Epidermal melanocyte (primary cell): ENCODE measurements around the gene PAQR8.
A peak's percentile ranks its signal among the peaks of the same experiment; 100 is the strongest.
"Not testable (repeated sequence)": the region's sequence is repeated elsewhere in the genome, so short reads cannot be mapped to it uniquely, and the experiment has no call there.

Experiments
- DNase-seq: peaks from one replicate; pipeline ENCODE4 v3.0.0; 2011; ENCODE audit warnings: low spot score; ENCODE audit not compliant: insufficient read length

PAQR8 gene

DNA sequence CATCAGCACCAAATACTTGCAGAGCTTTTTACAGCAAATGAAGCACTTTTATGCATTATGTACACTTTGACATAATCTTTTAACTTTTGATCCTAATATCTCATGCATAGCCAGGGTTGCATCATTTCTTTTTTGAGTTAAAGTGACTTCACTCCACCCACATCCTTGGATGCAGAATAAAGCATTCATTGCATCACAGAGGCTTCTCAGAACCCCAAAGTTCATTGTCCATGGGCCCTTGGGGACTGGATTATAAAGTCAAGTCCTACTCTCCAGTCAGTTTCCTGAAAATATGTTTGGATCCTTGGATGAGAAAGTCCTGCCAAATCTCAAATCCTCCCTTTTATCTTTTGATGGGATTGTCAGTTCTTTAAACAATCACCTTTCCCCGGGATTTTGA is 47.5 kb downstream of the PAQR8 start:
- no peak for DNase-seq

- no peak for DNase-seq
Observed at GRCh38 chr6:52410979-52411378, 49.0 kb downstream of the PAQR8 start.

GRCh38 chr6:52411911-52412310 is 50.0 kb downstream of the PAQR8 start:
- no peak for DNase-seq

DNA sequence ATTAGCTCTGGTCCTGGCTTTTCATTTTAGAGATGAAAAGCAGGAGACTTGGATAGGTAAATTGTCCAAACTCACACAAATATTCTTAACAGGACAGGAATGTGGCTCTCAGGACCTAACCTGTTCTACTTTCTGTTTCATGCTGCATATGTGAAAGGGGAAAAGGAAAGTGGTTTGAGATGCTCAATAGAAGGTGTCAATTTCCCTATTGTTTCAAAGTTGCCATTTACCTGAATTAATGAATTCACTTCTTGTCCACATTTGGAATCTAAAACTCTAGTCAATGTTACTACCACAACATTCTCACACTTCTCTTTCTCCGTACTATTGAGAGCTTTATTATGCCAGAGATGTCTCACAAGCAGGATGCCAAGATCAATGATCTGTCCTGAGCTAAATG is 53.4 kb downstream of the PAQR8 start:
- no peak for DNase-seq

- no peak for DNase-seq
Observed at GRCh38 chr6:52415917-52416628, 54.1 kb downstream of the PAQR8 start.

DNA sequence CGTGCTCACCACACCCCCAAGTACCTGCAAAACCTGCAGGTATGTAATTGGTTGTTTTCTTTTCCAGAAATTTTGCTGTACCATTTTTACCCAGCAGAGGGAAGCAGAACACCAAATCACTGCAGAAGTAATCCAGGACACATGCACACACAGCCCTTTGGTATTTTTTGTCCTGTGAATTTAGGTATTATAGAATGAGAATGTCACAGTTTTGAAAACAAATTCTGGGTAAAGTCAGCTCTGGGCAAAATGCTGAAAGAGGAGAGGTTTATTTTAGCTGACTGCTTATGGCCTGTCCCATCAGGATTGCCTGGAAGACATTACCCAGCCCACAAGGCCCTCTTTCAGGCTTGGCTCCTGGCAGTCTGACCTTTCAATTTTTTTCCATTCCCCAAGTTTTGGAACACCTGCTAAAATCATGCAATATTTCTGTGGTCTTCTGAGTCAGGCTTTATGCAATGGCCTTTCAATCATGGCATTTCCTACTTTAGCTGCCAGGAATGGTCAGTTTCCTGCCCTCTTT is 54.7 kb downstream of the PAQR8 start:
- DNase-seq = peak; percentile 49

DNA sequence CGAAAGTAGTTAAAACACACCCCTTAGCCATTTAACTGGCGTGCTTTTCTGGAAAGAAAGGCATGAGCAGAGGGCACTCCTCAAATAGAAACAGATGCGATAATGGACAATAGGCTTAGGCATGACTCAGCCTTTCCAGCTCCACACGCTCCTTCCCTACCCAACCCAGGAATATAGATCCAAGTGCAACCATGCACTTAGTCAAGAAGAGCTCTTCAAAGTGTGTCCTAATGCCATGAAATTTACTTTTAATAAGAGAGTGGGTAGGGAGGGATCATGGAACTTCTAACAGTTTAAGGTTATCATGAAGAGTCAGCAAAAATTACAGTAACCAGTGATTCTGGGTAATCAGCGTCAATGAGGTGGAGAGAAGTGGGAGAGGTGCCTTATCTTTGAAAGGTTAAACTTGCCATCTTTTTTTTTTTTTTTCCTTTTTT is 55.7 kb downstream of the PAQR8 start:
- DNase-seq = no peak

DNA sequence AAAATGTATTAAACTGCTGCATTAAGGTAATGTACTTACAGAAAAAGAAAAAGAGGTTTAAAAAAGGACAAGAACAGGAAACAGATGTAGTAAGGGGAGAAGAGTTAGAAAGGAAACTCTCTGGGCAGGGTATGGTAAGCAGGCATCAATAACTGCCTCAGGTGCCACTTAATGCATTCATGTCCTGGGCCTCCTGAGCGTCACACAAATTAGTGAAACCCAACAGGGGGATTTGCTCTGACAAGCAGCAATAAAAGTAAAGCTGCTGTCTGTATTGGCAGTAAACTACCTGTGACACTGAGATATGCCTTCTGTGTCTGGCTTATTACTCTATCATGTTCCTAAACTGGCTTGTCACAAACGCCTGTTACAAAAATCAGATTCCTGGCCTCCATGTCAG is 56.7 kb downstream of the PAQR8 start:
- no peak for DNase-seq

- DNase-seq = peak; percentile 68
Observed at GRCh38 chr6:52419809-52420667, 58.1 kb downstream of the PAQR8 start, which contains the start of gene EFHC1. Gene EFHC1 (plus strand): TSS chr6:52420342. CDS start chr6:52420411, 69 bp downstream.

DNA sequence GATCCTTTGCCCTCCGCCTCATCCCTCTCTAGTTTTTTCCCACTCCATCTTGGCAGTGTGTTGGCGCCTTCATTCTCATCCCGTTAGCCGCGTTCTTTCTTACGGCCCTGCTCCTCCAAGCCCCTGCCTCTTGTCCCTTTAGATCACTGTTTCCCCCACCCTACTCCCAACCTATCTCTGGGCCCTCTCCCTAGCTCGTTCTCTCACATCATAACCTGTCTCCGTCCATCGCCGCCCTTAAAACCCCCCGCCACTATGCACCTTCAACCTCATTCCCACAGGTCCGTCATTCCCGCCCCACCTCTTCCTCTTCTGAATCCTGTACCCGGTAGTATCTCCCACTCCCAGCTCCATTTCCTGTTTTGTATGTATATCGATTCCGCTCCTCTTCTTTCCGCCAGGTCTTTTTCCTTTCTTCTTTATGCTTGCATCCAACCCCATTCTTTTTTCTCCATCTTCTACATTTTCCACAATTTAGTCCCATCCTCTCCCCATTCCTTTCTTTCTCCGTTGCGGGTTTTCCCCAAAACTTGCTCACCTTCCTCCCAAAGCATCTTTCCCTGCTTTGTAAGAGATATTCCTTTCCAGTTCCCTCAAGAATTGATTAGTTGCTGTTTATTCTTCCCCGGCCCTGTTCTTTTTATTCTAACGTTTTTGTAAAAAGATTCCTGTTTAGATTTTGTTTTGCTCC is 58.9 kb downstream of the PAQR8 start:
- DNase-seq = no peak

GRCh38 chr6:52422156-52422555 is 60.2 kb downstream of the PAQR8 start:
- no peak for DNase-seq

DNA sequence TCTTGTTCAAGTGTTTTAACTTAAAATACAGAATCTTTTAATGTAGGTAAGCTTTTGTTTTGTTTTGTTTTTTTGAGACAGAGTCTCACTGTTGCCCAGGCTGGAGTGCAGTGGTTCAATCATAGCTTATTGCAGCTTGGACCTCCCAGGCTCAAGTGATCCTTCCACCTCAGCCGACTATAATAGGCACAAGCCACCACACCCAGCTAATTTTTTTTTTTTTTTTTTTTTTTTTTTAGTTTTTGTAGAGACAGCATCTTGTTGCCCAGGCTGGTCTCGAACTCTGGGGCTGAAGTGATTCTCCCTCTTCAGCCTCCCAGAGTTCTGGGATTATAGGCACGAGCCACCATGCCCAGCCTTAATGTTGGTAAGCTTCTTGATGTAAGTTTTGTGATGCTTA is 61.5 kb downstream of the PAQR8 start:
- DNase-seq = no peak

- peak; percentile 78 for DNase-seq
Observed at GRCh38 chr6:52423971-52424381, 62.0 kb downstream of the PAQR8 start.

GRCh38 chr6:52424513-52424912 is 62.6 kb downstream of the PAQR8 start:
- no peak for DNase-seq

DNA sequence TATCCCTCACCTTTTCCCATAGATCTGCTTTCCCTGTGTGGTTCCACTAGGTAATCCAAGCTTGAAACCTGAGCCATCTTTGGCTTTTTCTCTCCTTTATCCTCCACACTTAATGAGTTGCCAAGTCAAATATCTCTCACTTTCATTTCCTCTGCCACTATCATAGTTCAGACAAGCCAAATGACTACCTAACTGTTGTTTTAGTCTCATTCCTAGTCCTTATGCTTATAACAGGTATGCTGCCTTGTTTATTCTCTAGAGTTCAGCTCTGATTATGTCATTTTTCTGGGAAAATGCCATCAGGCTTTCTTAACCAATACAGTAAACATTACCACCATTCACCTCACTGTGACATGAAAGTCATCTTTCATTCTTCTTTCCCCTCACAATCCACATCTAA is 64.7 kb downstream of the PAQR8 start:
- no peak for DNase-seq

GRCh38 chr6:52433294-52433693 is 71.3 kb downstream of the PAQR8 start:
- DNase-seq = not testable (repeated sequence)

GRCh38 chr6:52435345-52435744 is 73.4 kb downstream of the PAQR8 start:
- no peak for DNase-seq

DNA sequence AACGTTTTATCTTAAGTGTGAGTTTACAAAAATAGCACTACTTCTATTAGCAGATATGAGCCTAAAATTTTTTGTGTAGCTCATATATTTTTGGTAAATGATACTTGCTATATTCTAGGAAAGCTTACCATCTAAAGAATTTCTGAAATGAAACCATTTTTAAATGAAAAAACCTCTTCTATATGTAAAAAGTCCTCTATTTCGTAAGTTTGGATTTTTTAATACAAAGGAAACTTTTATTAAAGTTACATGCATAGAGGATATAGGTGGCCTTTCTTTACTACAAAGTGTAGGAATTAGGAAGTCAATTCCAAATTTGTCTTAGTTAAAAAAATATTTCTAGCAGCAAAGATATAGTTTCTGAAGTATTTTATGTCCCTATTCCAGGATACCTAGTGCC is 77.0 kb downstream of the PAQR8 start:
- DNase-seq = no peak

DNA sequence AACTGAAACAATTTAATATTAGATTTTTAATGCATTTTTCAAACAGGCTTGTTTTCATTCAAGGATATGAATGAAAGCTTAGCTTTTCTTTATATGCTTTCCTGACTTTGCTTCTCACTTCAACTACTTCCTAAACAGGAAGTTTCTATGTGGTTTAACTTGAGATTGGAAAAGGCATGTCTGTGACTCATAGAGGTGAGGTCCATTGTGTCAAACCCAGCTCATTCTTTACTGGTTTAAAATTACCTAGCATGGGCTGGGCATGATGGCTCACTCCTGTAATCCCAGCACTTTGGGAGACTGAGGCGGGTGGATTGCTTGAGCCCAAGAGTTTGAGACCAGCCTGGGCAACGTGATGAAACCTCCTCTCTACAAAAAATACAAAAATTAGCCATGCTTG is 92.6 kb downstream of the PAQR8 start:
- DNase-seq = no peak

GRCh38 chr6:52457096-52457495 is 95.1 kb downstream of the PAQR8 start:
- DNase-seq = no peak
